ENCODE measurements around the gene WNT11. TPM values are rescaled to one million over a fixed set of nuclear protein-coding genes. Genes with fewer than 3 reads are reported as not detected.

Gene WNT11
- total RNA-seq, 2 donors from 2014 or later = 0.71 to 1.5 TPM

- ATAC-seq = no peak
- H3K27ac Mint-ChIP-seq = no peak overlapping the region
- H3K36me3 Mint-ChIP-seq = no peaks in the 10 kb centered on the region
- no peaks in the 10 kb centered on the region for H3K9me3 Mint-ChIP-seq
- DNase-seq (ENCODE audit: low spot score in 2 of 2) = no peak
These were observed 6.1 kb upstream of the WNT11 start for GRCh38 chr11:76212086-76213035.

- Mint-ChIP-seq H3K36me3 (no peaks in the 10 kb centered on the region), H3K9me3 (no peaks in the 10 kb centered on the region), H3K27ac (no peak overlapping the region)
- ATAC-seq (no peak), DNase-seq (ENCODE audit: low spot score in 2 of 2) (no peak)
These were observed 4.9 kb upstream of the WNT11 start for GRCh38 chr11:76210931-76211851.

GRCh38 chr11:76209973-76210930 lies 4.0 kb upstream of the WNT11 start:
- Mint-ChIP-seq H3K9me3 (no peaks in the 10 kb centered on the region), H3K36me3 (peaks cover 0 to 6% of the 10 kb centered on the region in 2 donors), H3K27ac (no peak overlapping the region)
- DNase-seq (ENCODE audit: low spot score in 2 of 2) (peak in 1 of 2 donors; percentile 31), ATAC-seq (no peak)

GRCh38 chr11:76209375-76209972 lies 3.2 kb upstream of the WNT11 start:
- Mint-ChIP-seq H3K9me3 (no peaks in the 10 kb centered on the region), H3K27ac (no peak overlapping the region), H3K36me3 (peaks cover 0 to 6% of the 10 kb centered on the region in 2 donors)
- DNase-seq (ENCODE audit: low spot score in 2 of 2) (peak in 1 of 2 donors; percentile 50), ATAC-seq (peak; percentile 6 to 32)

GRCh38 chr11:76208438-76209374 lies 2.4 kb upstream of the WNT11 start:
- DNase-seq (ENCODE audit: low spot score in 2 of 2) (peak; percentile 74 to 91), ATAC-seq (peak; percentile 72 to 75)
- Mint-ChIP-seq H3K36me3 (peaks cover 0 to 6% of the 10 kb centered on the region in 2 donors), H3K9me3 (no peaks in the 10 kb centered on the region), H3K27ac (no peak overlapping the region)

- Mint-ChIP-seq H3K9me3 (no peaks in the 10 kb centered on the region), H3K27ac (no peak overlapping the region), H3K36me3 (peaks cover 0 to 6% of the 10 kb centered on the region in 2 donors)
- DNase-seq (ENCODE audit: low spot score in 2 of 2) (peak; percentile 69 to 89), ATAC-seq (peak; percentile 75 to 76)
These were observed 1.5 kb upstream of the WNT11 start for GRCh38 chr11:76207642-76208401.

- peaks cover 0 to 6% of the 10 kb centered on the region in 2 donors for H3K36me3 Mint-ChIP-seq
- no peaks in the 10 kb centered on the region for H3K9me3 Mint-ChIP-seq
- no peak overlapping the region for H3K27ac Mint-ChIP-seq
- DNase-seq (ENCODE audit: low spot score in 2 of 2) (no peak), ATAC-seq (no peak)
These were observed 300 bp downstream of the WNT11 start for GRCh38 chr11:76206077-76206326.

- DNase-seq (ENCODE audit: low spot score in 2 of 2) = no peak
These were observed 838 bp downstream of the WNT11 start for GRCh38 chr11:76205252-76206076.

GRCh38 chr11:76203937-76204336 lies 2.4 kb downstream of the WNT11 start:
- H3K27ac Mint-ChIP-seq = no peak overlapping the region
- ATAC-seq (no peak), DNase-seq (ENCODE audit: low spot score in 2 of 2) (no peak)
- H3K36me3 Mint-ChIP-seq = peaks cover 0 to 6% of the 10 kb centered on the region in 2 donors
- H3K9me3 Mint-ChIP-seq = no peaks in the 10 kb centered on the region

More at GRCh38 chr11:76205252-76206076, 838 bp downstream of the WNT11 start:
- ATAC-seq = no peak
- Mint-ChIP-seq H3K36me3 (peaks cover 0 to 6% of the 10 kb centered on the region in 2 donors), H3K9me3 (no peaks in the 10 kb centered on the region), H3K27ac (no peak overlapping the region)

- Mint-ChIP-seq H3K9me3 (no peaks in the 10 kb centered on the region), H3K27ac (no peak overlapping the region), H3K36me3 (peaks cover 0 to 6% of the 10 kb centered on the region in 2 donors)
- ATAC-seq = no peak
- no peak for DNase-seq (ENCODE audit: low spot score in 2 of 2)
These were observed 3.0 kb downstream of the WNT11 start for GRCh38 chr11:76203131-76203925.

- DNase-seq (ENCODE audit: low spot score in 2 of 2) = no peak
- Mint-ChIP-seq H3K27ac (no peak overlapping the region), H3K9me3 (no peaks in the 10 kb centered on the region), H3K36me3 (peaks cover 0 to 6% of the 10 kb centered on the region in 2 donors)
- ATAC-seq = no peak
These were observed 4.5 kb downstream of the WNT11 start for GRCh38 chr11:76201672-76202412.

GRCh38 chr11:76201056-76201455 lies 5.2 kb downstream of the WNT11 start:
- Mint-ChIP-seq H3K27ac (peak overlapping the region in 1 of 2 donors; percentile 51), H3K36me3 (peaks cover 0 to 6% of the 10 kb centered on the region in 2 donors), H3K9me3 (no peaks in the 10 kb centered on the region)
- no peak for ATAC-seq
- no peak for DNase-seq (ENCODE audit: low spot score in 2 of 2)

Data from activated naive CD4-positive, alpha-beta T cell treated with anti-CD3 and anti-CD28 coated beads, Interleukin-2, amount 50 U/mL, for 72 hours (primary cell).